HFF-Myc (cell line): ENCODE measurements around the gene MAP2K6.

Experiments used
- DNase-seq: peaks from one replicate; pipeline ENCODE4 v3.0.0-alpha.2; 2011; ENCODE audit warnings: low read depth; ENCODE audit errors: extremely low read depth
- H3K4me3 ChIP-seq: replicated peaks from 2 replicates; pipeline ENCODE4 v1.5.1; 2011; ENCODE audit warnings: low read depth, mild to moderate bottlenecking, control low read depth, low read length
- TF ChIP-seq, protein P1 (sequence below): IDR thresholded peaks from 2 replicates; pipeline ENCODE4 v1.5.1; 2012; ENCODE audit warnings: mild to moderate bottlenecking, low read depth, low read length, control low read depth; ENCODE audit errors: missing control alignments

Gene MAP2K6

DNA sequence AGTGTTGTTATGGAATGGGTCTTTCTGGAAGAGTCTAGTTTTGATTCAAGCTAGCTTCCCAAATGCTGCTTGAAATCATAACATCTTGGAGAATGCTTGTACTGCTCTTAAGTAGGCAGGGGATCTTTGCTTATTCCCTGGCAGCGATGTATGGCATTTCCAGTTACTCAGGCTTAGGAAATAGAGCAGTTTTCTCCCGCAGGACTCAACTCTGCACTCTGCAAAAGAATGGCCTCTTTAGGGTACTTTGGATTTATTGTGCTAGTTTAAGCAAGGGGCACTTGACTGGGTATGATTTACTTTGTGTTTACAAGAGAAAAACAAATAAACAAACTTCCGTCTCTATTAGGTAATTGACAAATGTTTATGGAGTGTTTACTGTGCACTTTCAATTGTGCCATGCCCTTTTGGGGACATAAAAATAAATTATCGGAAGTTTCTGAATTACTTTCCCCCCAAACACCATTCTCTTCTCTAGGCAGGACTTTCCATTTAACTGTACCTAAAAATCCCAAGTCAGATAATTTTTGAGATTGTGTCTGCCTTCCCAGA is 164.0 kb downstream of the MAP2K6 start:
- no peak for DNase-seq
- TF ChIP-seq, protein P1, sequence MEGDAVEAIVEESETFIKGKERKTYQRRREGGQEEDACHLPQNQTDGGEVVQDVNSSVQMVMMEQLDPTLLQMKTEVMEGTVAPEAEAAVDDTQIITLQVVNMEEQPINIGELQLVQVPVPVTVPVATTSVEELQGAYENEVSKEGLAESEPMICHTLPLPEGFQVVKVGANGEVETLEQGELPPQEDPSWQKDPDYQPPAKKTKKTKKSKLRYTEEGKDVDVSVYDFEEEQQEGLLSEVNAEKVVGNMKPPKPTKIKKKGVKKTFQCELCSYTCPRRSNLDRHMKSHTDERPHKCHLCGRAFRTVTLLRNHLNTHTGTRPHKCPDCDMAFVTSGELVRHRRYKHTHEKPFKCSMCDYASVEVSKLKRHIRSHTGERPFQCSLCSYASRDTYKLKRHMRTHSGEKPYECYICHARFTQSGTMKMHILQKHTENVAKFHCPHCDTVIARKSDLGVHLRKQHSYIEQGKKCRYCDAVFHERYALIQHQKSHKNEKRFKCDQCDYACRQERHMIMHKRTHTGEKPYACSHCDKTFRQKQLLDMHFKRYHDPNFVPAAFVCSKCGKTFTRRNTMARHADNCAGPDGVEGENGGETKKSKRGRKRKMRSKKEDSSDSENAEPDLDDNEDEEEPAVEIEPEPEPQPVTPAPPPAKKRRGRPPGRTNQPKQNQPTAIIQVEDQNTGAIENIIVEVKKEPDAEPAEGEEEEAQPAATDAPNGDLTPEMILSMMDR: no peak
- H3K4me3 ChIP-seq: no peak overlapping the region

DNA sequence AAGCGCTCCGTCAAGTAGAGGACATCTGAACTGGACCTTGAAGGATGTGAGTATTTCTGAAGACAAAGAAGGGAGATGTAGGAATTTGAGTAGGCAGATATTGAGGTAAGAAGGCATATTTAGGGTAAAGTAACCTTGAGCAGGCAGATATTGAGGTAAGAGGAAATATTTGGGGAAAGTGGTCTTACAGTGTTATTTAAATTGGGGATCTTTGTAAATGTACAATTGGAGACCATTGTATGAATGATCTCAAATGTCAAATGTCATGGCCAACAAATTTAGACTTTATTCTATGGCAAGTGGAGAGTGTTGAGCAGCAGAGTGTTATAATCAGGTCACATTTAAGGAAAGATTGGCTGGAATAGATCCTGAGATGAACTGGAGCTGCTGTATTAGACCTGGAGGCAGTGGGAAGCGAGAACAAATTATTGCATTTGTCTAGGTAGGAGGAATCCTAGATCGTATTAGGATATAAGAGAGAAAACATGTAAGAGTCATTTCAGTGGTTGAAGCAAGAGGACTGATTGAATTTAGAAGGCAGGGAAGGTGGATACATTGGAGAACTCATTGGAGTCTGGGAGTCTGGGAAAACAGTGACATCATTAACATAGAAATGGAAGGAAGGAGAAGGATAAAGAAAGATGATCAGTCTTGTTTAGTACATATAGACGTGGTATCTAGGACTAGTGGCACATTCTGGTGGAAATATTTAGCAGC is 165.6 kb downstream of the MAP2K6 start:
- H3K4me3 ChIP-seq: no peak overlapping the region
- TF ChIP-seq, protein P1: no peak
- DNase-seq: no peak

DNA sequence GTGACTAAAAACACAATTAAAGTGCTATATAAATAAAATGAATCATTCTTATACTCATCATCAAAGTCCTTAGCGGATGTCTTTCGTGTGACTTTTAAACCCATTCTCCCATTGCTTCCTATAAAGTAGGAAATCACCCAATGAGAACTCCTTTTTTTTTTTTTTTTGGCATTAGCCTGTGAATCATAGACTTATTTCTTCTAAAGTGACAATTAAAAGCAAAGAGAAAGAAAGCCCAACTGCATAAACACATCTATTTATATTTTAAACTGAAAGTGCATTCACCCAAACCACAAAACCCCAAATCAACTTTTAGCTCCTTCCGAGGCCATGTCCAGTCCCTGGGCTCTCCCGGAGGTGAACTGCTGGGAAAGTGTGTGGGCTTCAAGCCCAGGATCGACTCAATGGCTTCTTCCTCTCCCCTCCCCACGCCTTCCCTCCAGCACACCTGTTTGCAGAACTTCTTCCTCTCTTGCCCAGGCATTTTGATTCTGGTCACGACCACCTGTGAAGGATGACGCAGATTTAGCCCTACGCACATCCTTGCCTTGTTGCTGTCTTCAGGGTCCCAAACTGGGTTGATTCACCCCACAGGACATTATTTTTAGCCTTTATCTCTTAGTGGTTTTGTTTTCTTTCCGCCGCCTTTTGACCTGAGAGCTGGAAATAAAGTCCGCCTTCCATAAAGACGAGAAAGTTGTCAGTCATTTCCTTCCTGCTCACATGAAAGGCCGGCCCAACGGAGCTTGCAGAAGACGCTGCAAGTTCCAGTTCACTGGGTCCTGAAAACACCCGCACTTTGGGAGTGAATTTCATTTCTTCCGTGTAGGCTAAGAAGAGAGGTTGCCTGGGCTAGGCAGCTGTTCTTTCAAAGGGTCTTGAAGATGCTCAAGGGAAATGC is 166.8 kb downstream of the MAP2K6 start:
- TF ChIP-seq, protein P1: no peak
- no peak for DNase-seq
- H3K4me3 ChIP-seq: no peak overlapping the region

DNA sequence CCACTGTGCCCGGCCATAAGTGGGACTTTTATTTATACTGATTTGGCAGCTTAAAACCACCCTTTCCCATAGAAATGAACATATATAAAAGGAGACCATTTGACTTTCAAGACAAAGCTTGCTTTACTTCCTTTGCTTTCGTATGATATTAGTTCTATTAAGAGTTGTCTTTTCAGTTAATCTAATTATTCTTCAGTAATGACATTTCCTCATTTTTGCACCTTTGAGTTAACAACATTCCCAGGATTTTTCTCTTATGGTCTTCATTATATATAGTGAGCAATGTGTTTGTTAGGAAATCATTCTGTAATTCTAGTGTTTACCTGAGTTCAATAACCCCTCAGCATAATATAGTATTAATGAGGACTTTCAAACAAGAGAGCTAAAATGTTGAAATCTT is 173.8 kb downstream of the MAP2K6 start:
- TF ChIP-seq, protein P1: no peak
- DNase-seq: no peak
- no peak overlapping the region for H3K4me3 ChIP-seq

DNA sequence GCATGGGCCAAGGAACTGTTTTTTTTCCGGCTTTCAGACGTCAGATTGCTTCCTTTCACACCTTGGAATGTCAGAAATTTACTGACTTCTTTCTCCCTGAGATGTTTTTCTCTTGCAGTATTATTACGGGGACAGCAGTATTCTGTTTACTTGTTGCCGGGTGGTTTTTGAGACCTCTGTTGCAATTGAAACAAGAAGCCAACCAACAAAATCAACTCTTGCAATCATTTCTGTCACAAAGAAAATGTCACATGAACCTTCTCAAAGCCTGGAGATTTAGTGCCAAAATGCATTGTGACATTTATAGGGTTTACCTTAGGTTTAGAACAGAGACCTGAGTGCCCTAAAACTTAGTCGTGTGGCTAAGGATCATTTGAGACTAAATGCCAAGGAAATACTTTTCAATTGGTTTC is 174.3 kb downstream of the MAP2K6 start:
- DNase-seq: no peak
- H3K4me3 ChIP-seq: no peak overlapping the region
- TF ChIP-seq, protein P1: no peak

DNA sequence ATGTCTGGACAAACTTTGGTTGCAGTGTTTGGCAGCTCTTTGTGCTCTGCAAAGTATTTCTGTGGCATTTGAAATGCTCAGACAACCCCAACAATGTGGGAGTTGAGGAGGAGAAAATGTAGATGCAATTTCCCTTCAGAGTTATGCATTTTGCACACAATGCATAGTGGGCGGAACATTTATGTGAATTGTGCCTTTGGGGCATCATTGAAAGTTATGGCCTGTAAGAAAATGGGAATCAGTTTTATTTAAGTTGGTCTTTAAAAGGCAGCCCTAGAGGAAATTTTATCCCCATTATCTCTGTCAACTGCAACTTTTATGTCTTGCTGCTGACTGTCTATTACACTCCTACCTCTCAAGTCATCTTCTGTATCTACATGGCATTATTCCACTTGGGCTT is 176.2 kb downstream of the MAP2K6 start:
- DNase-seq: no peak
- TF ChIP-seq, protein P1: no peak
- H3K4me3 ChIP-seq: no peak overlapping the region
